HCT116 (cell line): ENCODE data around the gene ERCC4. TPM values are rescaled to one million over a fixed set of nuclear protein-coding genes. Genes with fewer than 3 reads are reported as not detected.

Source experiments
- ATAC-seq: fragments of 200-7000 bp; cut with Tn5 transposase; 2 replicates; pipeline ENCODE4 v1.9.1; 2020; ENCODE audit warnings: mild to moderate bottlenecking, moderate library complexity
- BruUV-seq: library from RNA; stranded (reverse); fragments of 400-500 nt; replicated peaks from 2 replicates; lab custom pipeline; 2021; lab: Mats Ljungman, UMichigan
- CTCF ChIA-PET: fragments of 300-600 bp; sonication (Branson Sonifier 250); formaldehyde crosslinking; loops from one replicate; lab custom pipeline; 2021; ENCODE audit warnings: antibody characterized with exemption; lab: Charles Lee
- POLR2A ChIA-PET: fragments of 300-600, 350-600 bp; sonication (Branson Sonifier 250); formaldehyde crosslinking; loops from one replicate; lab custom pipeline; 2021; ENCODE audit warnings: antibody characterized with exemption; lab: Charles Lee
- RAD21 ChIA-PET, 2 experiments: fragments of 300-600 bp; sonication (Branson Sonifier 250); formaldehyde crosslinking; loops; one replicate each; lab custom pipeline; 2023; ENCODE audit warnings: low total read pairs in 2 of 2; ENCODE audit not compliant: uncharacterized antibody in 2 of 2, unreplicated experiment in 2 of 2, low non-redundant PET in 1 of 2; lab: Charles Lee
- DNase-seq: peaks from one replicate; pipeline ENCODE4 v3.0.0-alpha.2; 2010; ENCODE audit warnings: low read depth, low spot score
- H2AFZ ChIP-seq: fragments of 200-600 bp; shearing (Covaris generic), sonication (generic); 2 replicates; pipeline ENCODE4 v1.6.1; 2017; ENCODE audit warnings: low read depth, mixed run types, mixed read lengths, antibody characterized with exemption, low read length; ENCODE audit not compliant: poor library complexity, severe bottlenecking
- H3K27ac ChIP-seq: 2 replicates; pipeline ENCODE4 v1.5.1; 2012; ENCODE audit warnings: low read depth, low read length
- H3K27me3 ChIP-seq: fragments of 200-600 bp; sonication (generic); 2 replicates; pipeline ENCODE4 v1.6.1; 2016; ENCODE audit warnings: mixed run types, low read length, mixed read lengths; ENCODE audit not compliant: insufficient read depth
- H3K36me3 ChIP-seq, 2 experiments: fragments of 200-500 bp in 1 of 2; fragments of 200-600 bp in 1 of 2; sonication (Bioruptor generic) in 1 of 2; sonication (generic) in 1 of 2; 2 replicates each; pipeline versions ENCODE4 v1.5.1 to v1.6.1; 2014 to 2016; ENCODE audit warnings: low read length in 2 of 2, inconsistent platforms in 1 of 2, mixed read lengths in 1 of 2, mixed run types in 1 of 2; ENCODE audit not compliant: insufficient read depth in 2 of 2, control insufficient read depth in 1 of 2
- H3K4me1 ChIP-seq, 2 experiments: fragments of 200-600 bp in 1 of 2; sonication (generic) in 1 of 2; 2 replicates each; pipeline versions ENCODE4 v1.5.1 to v1.6.1; 2012 to 2017; ENCODE audit warnings: low read length in 2 of 2, inconsistent platforms in 1 of 2, mild to moderate bottlenecking in 1 of 2, mixed read lengths in 1 of 2, mixed run types in 1 of 2, moderate library complexity in 1 of 2; ENCODE audit not compliant: insufficient read depth in 2 of 2, control insufficient read depth in 1 of 2
- H3K4me2 ChIP-seq: fragments of 200-600 bp; sonication (generic); 2 replicates; pipeline ENCODE4 v1.6.1; 2017; ENCODE audit warnings: mixed run types, low read length, mixed read lengths
- H3K4me3 ChIP-seq, 2 experiments: fragments of 200-600 bp in 1 of 2; sonication (generic) in 1 of 2; replicated peaks in 1 of 2; 2 replicates each; pipeline ENCODE4 v1.5.1; 2011 to 2016; ENCODE audit warnings: low read length in 2 of 2, control low read depth in 1 of 2, low read depth in 1 of 2, mild to moderate bottlenecking in 1 of 2, mixed read lengths in 1 of 2, mixed run types in 1 of 2
- H3K79me2 ChIP-seq: fragments of 200-600 bp; sonication (generic); 2 replicates; pipeline ENCODE4 v1.6.1; 2017; ENCODE audit warnings: mild to moderate bottlenecking, mixed run types, low read length, moderate library complexity, mixed read lengths; ENCODE audit not compliant: insufficient read depth
- H3K9ac ChIP-seq: fragments of 200-600 bp; sonication (generic); 2 replicates; pipeline ENCODE4 v1.6.1; 2016; ENCODE audit warnings: low read length, mixed read lengths
- H3K9me2 ChIP-seq: fragments of 200-600 bp; sonication (generic), shearing (Covaris generic); 2 replicates; pipeline ENCODE4 v1.6.1; 2017; ENCODE audit warnings: mixed run types, mild to moderate bottlenecking, moderate library complexity; ENCODE audit not compliant: insufficient read depth
- H3K9me3 ChIP-seq, 2 experiments: fragments of 200-500 bp in 1 of 2; fragments of 200-600 bp in 1 of 2; sonication (Bioruptor generic) in 1 of 2; sonication (generic) in 1 of 2; 2 replicates each; pipeline ENCODE4 v1.6.1; 2014 to 2017; ENCODE audit warnings: low read length in 2 of 2, mixed read lengths in 2 of 2, inconsistent platforms in 1 of 2, low read depth in 1 of 2, mild to moderate bottlenecking in 1 of 2, mixed run types in 1 of 2, moderate library complexity in 1 of 2; ENCODE audit not compliant: control insufficient read depth in 1 of 2, insufficient read depth in 1 of 2
- H4K20me1 ChIP-seq: fragments of 200-600 bp; sonication (generic), shearing (Covaris generic); 2 replicates; pipeline ENCODE4 v1.6.1; 2017; ENCODE audit warnings: mixed run types, mild to moderate bottlenecking, moderate library complexity; ENCODE audit not compliant: insufficient read depth
- ATF3 ChIP-seq: IDR thresholded peaks from 2 replicates; pipeline ENCODE4 v1.6.1; 2012
- CEBPB ChIP-seq: IDR thresholded peaks from 2 replicates; pipeline ENCODE4 v1.6.1; 2012; ENCODE audit warnings: low read depth
- CTCF ChIP-seq, 3 experiments: fragments of 200-600 bp in 1 of 3; sonication (generic) in 1 of 3; IDR thresholded peaks in 2 of 3; conservative IDR thresholded peaks in 1 of 3; 2 replicates each; pipeline ENCODE4 v1.5.1; 2012 to 2017; ENCODE audit warnings: low read depth in 2 of 3, low read length in 2 of 3, antibody characterized with exemption in 1 of 3, borderline replicate concordance in 1 of 3, control low read depth in 1 of 3, mild to moderate bottlenecking in 1 of 3, mixed read lengths in 1 of 3, mixed run types in 1 of 3, moderate library complexity in 1 of 3; ENCODE audit not compliant: insufficient read depth in 1 of 3
- EGR1 ChIP-seq: IDR thresholded peaks from 2 replicates; pipeline ENCODE4 v1.6.1; 2012; ENCODE audit warnings: low read depth
- ELF1 ChIP-seq: IDR thresholded peaks from 2 replicates; pipeline ENCODE4 v1.6.1; 2012; ENCODE audit warnings: low read depth, borderline replicate concordance
- EZH2phosphoT487 ChIP-seq: fragments of 200-600 bp; IDR thresholded peaks from 2 replicates; pipeline ENCODE4 v1.6.1; 2018; ENCODE audit warnings: antibody characterized with exemption, borderline replicate concordance
- FOSL1 ChIP-seq: IDR thresholded peaks from 2 replicates; pipeline ENCODE4 v1.6.1; 2012; ENCODE audit warnings: low read depth
- JUND ChIP-seq: IDR thresholded peaks from 2 replicates; pipeline ENCODE4 v1.6.1; 2012
- POLR2AphosphoS5 ChIP-seq: IDR thresholded peaks from 2 replicates; pipeline ENCODE4 v1.6.1; 2011; ENCODE audit warnings: mild to moderate bottlenecking, low read depth, low read length, moderate library complexity
- RAD21 ChIP-seq: IDR thresholded peaks from 2 replicates; pipeline ENCODE4 v1.6.1; 2012; ENCODE audit warnings: low read depth, mild to moderate bottlenecking
- ZBTB33 ChIP-seq: IDR thresholded peaks from 2 replicates; pipeline ENCODE4 v1.6.1; 2011; ENCODE audit warnings: mild to moderate bottlenecking, low read length, moderate library complexity; ENCODE audit not compliant: insufficient replicate concordance; ENCODE audit errors: extremely low read depth
- ZFX ChIP-seq: fragments of 450-650 bp; IDR thresholded peaks from 2 replicates; pipeline ENCODE4 v1.6.1; 2017
- intact Hi-C: fragments of 100-400 bp; cut with micrococcal nuclease; formaldehyde crosslinking; loops from 2 replicates; pipeline ENCODE4 v1.10.0; 2022
- total RNA-seq: library from RNA; stranded (reverse); gene quantifications from one replicate; pipeline ENCODE4 v1.2.1, GENCODE V29; 2021; ENCODE audit not compliant: unreplicated experiment

ERCC4 gene
- total RNA-seq, 1 experiment from 2014 or later: 10.4 TPM

GRCh38 chr16:13984794-13985193 is 64.8 kb downstream of the ERCC4 start (continued):
- TF ChIP-seq RAD21: no peak
- TF ChIP-seq CEBPB: no peak

- H3K4me3 ChIP-seq: no peak overlapping the region
- H2AFZ ChIP-seq: no peak overlapping the region
- POLR2A ChIA-PET: no interaction called here
- no peak overlapping the region for H3K27ac ChIP-seq
- no peaks in the 10 kb centered on the region for H3K9me3 ChIP-seq
- ATAC-seq: no peak
- no peaks in the 10 kb centered on the region for H3K9me2 ChIP-seq
- no peak overlapping the region for H3K4me2 ChIP-seq
- H4K20me1 ChIP-seq: no peaks in the 10 kb centered on the region
- H3K79me2 ChIP-seq: no peaks in the 10 kb centered on the region
- intact Hi-C loops: no loop called here
- no peak for TF ChIP-seq CTCF (IDR thresholded peaks at IDR 0.05 in 2 of 3, conservative IDR thresholded peaks at IDR 0.05 in 1 of 3; ENCODE audit: borderline replicate concordance in 1 of 3, insufficient read depth in 1 of 3, low read depth in 2 of 3, low read length in 2 of 3)
- no peak for TF ChIP-seq ATF3
- CTCF ChIA-PET: no interaction called here
- no peaks in the 10 kb centered on the region for H3K4me1 ChIP-seq
- no TSS peak for BruUV-seq
- RAD21 ChIA-PET: no interaction called here
- no peak overlapping the region for H3K9ac ChIP-seq
- DNase-seq: no peak
- H3K27me3 ChIP-seq: no peaks in the 10 kb centered on the region
- no peaks in the 10 kb centered on the region for H3K36me3 ChIP-seq
Measured at GRCh38 chr16:13988038-13988437, 68.1 kb downstream of the ERCC4 start.

- ChIA-PET RAD21 (no interaction called here), CTCF (no interaction called here), POLR2A (no interaction called here)
- no peaks in the 10 kb centered on the region for H3K79me2 ChIP-seq
- no peak overlapping the region for H3K27ac ChIP-seq
- H4K20me1 ChIP-seq: no peaks in the 10 kb centered on the region
- no peak overlapping the region for H3K9ac ChIP-seq
- no peaks in the 10 kb centered on the region for H3K27me3 ChIP-seq
- H3K36me3 ChIP-seq: no peaks in the 10 kb centered on the region
- intact Hi-C loops: no loop called here
- no peak overlapping the region for H2AFZ ChIP-seq
- 0 out of 4 replicates have a peak, but pooled peaks cover 0 to 2% of the 10 kb centered on the region in 2 experiments for H3K4me1 ChIP-seq
- no peak for ATAC-seq
- no peak overlapping the region for H3K4me3 ChIP-seq
- H3K9me3 ChIP-seq: no peaks in the 10 kb centered on the region
- no peak overlapping the region for H3K4me2 ChIP-seq
- no peaks in the 10 kb centered on the region for H3K9me2 ChIP-seq
- DNase-seq: no peak
- no TSS peak for BruUV-seq
- TF ChIP-seq ZBTB33: no peak
- no peak for TF ChIP-seq FOSL1
- TF ChIP-seq POLR2AphosphoS5: no peak
- no peak for TF ChIP-seq ZFX
- TF ChIP-seq EGR1: no peak
- no peak for TF ChIP-seq JUND
- no peak for TF ChIP-seq CTCF (IDR thresholded peaks at IDR 0.05 in 2 of 3, conservative IDR thresholded peaks at IDR 0.05 in 1 of 3; ENCODE audit: borderline replicate concordance in 1 of 3, insufficient read depth in 1 of 3, low read depth in 2 of 3, low read length in 2 of 3)
- no peak for TF ChIP-seq ELF1
- TF ChIP-seq EZH2phosphoT487: no peak
Measured at GRCh38 chr16:13992322-13992721, 72.4 kb downstream of the ERCC4 start.
